HG02840 (cell line): Measurements from ENCODE around the gene KRT28.

Experiments used
- ATAC-seq: cut with Tn5 transposase; IDR thresholded peaks from one replicate; pipeline ENCODE4 v1.9.1; 2021; ENCODE audit warnings: mild to moderate bottlenecking, moderate library complexity, moderate number of reproducible peaks; ENCODE audit not compliant: unreplicated experiment, low FRiP score

KRT28 gene, protein sequence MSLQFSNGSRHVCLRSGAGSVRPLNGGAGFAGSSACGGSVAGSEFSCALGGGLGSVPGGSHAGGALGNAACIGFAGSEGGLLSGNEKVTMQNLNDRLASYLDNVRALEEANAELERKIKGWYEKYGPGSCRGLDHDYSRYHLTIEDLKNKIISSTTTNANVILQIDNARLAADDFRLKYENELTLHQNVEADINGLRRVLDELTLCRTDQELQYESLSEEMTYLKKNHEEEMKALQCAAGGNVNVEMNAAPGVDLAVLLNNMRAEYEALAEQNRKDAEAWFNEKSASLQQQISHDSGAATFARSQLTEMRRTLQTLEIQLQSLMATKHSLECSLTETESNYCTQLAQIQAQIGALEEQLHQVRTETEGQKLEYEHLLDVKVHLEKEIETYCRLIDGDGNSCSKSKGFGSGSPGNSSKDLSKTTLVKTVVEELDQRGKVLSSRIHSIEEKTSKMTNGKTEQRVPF

DNA sequence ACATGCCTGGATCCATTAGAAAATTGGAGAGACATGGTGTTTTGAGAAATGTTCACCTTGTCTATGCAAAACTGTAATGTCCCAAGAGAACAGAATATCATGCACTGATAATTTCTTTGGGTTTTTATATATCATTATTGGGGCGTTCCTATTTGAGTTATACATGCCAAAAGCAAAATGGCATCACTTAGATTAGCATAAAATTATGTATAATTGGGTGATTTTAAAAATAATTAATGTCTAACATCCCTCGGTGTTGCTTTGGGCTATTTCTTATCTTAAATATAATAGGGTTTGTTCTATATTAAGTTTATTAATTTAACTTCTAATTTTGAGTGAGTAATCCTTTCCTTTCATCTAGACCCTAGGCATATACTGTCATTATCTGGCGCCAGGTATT lies at the start of gene KRT28:
Gene KRT28 (minus strand): TSS at position 101 of the 400 bp plus-strand sequence. CDS start 66 bp downstream, at position 35.
- no peak for ATAC-seq

DNA sequence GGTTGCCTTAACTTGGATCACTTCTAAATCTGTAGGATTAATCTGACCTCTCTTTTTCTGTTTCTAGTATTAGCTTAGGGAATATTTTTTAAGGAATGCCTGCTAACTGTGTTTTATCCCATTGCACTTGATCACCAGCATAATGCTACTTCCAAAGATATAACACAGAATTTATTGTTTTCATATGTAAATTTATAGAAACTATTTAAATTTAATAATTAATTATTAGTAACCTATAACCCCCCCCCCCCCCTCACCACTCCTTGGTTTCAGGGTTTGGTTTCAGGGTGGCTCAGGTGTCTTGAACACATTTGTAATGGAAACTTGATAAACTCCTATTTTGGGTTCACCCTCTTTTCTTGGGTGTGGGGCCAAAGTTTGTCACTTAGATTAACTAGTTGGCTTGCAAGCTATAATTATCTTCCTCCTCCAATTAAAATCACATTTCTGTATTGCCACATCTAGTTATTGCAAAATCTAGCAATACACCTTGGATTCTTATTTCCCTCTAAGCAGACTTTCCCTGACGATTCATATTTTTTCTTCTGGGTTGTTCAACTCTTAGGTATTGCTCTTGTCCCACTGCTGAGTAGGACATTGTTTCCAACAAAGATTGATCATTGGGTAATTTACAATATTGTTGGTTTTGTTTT lies 49.0 kb upstream of the KRT28 start:
- no peak for ATAC-seq

DNA sequence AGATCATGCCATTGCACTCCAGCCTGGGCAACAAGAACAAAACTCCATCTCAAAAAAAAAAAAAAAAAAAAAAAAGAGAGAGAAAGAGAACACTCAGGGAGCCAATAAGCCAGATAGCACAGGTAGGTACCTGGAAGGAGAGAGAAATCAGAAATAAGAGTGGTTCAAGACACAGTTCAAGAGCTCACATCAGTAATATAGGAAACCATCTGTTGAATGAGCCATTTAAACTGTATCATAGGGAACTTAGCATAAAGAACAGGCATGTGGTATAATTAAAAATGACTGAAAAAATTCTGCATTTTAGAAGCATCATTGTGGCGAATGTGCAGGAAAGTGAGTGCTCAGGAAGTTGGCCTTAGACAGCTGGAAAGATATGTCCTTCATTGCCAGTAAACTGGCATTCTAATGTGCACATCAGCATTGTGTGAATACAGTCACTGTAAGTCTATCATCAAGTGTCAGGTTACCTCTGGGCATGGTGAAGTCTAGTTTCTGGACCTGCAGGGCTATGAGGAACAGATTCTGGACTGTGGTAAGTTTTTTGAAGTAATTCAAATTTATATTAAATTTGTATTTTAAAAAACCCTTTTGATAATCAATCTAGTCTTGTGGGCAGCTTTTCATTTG lies 46.9 kb upstream of the KRT28 start:
- no peak for ATAC-seq

DNA sequence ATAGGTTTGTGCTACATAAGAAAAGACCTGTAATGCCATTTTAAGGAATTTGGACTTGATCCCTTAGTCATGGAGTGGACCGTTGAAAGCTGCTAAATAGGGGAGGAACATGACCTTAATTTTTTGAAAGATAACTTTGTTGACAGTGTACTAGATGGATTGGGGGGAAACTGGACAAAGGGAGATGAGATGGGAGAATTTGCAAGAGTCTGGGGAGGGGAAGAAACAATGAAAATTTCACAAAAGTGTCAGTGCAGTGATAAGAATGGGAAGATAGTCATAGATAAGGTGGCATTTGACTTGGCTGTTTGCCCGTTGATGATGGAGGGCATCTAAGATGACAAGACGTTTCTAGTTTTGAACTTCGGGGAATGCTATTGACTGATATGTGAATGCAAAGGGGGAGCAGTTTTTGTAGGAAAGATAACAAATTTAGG lies 44.9 kb upstream of the KRT28 start:
- ATAC-seq = no peak

DNA sequence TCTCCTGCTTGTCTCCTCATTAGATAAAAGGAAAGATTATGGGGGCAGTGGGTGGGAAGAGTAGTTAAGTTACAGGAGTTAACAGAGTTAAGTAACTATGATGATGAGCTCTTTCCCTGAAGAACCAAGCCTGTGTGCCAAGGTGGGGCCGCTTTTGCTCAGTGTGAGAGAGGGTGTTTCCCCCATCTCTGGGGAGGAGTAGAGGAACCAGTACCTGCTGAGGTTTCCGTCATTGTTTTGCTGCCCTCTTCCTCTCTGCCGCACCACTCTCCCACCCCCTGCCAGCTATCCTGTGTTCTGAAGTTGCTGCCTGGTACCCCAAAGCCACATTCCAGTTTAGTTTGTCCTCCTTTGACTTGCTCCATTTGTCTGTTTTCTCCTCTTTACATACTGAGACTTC lies 43.5 kb upstream of the KRT28 start:
- ATAC-seq = no peak

DNA sequence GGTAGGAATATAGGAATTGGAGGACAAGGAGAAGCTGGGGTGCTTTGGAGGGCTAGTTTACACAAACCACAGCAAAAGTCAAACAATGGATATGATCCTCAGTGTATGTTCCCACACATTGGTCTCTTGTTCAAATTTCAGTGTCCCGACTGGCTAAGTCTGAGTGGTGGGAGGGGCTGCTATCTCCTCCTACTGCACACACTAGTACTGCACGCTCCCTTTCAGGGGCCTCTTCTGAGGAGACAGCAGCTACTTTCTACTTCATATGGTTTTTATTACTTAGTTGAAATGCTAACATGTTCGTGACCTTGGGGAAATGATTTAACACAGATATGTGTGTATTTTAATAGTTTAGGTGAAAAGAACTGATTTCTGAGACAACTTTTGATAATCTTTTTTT lies 41.5 kb upstream of the KRT28 start:
- ATAC-seq = no peak

DNA sequence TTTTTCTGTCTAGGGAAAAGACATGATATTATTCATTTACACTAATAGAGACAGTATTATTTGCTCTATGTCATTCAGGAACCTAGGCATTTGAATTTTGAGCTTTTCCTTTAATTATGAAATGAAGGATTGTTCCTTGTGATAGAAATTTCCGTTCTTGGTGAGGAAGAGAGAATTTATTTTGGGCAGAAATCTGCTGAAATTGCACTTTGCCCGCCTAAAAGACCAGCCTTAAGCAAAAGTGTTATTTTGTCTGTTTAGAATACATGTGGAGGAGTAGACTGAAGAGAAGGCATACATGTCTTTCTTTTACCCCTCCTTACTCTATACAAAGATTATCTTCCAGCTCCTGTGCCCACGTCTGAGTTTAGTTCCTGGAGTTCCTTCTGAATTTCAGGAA lies 39.4 kb upstream of the KRT28 start:
- no peak for ATAC-seq

DNA sequence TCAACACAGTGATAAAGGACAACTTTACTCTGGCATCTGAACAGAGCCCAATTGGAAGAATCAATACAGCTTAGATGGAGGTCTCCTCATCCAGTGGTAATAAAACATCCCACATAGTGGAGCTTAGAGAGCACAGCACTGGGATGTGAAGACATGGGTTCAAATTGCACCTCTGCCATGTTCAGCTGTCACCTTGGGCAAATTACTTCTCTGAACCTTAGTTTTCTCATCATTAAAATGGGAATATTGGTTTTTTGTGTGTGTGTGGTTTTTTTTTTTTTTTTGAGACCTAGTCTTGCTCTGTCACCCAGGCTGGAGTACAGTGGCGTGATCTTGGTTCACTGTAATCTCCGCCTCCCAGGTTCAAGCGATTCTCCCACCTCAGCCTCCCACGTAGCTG lies 36.3 kb upstream of the KRT28 start:
- ATAC-seq = no peak

DNA sequence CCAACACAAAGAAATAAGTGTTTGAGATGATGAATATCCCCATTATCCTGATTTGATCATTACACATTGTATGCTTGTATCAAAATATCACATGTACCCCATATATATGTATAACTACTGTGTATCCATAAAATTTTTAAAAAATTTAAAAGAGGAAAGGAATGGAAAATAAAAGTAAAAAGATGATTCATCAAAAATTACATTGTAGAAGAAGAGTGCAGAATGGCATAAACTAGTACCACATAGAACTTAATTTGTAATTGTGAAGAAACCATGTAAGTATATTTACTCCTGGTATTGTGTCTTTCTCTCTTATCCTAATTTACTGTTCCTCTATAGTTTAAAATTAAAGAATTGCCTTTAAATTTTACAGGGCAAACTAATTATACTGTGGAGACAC lies 34.1 kb upstream of the KRT28 start:
- ATAC-seq = no peak

DNA sequence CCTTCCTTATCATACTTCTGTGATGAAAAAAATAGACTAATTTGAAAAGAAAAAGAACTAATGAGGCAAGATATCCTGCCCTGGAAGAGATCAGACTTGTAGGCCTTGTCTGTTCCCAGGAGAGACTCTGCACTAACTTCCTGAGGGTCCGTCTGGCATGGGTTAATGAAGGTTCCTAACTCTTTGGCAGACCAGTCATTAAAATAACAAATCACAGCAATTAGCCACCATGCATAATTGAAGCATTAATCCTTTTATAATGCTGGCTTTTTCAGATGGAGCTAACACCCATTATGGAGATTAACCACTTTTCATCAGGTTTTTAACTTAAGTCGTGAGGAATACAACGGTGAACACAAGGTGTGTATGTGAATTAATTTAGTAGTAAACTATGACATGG lies 33.1 kb upstream of the KRT28 start:
- ATAC-seq = no peak

DNA sequence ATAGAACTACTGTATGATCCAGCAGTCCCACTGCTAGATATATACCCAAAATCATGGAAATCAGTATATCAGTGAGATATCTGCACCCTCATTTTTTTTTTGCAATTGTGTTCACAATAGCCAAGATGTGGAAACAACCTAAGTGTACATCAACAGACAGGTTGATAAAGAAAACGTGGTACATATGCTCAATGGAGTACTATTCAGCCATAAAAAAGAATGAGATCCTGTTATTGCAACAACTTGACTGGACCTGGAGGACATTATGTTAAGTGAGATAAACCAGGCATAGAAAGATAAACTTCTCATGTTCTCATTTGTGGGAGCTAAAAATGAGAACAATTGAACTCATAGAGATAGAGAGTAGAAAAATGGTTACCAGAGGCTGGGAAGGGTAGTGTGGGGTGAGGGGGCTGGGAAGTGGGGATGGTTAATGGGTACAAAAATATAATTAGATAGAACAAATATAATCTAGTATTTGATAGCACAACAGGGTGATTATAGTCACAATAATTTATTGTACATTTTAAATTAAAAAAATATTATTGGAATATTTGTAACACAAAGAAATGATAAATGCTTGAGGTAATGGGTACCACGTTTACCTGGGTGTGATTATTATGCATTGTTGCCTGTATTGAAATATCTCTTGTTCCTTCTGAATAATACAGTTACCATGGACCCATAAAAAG lies 30.5 kb upstream of the KRT28 start:
- no peak for ATAC-seq

DNA sequence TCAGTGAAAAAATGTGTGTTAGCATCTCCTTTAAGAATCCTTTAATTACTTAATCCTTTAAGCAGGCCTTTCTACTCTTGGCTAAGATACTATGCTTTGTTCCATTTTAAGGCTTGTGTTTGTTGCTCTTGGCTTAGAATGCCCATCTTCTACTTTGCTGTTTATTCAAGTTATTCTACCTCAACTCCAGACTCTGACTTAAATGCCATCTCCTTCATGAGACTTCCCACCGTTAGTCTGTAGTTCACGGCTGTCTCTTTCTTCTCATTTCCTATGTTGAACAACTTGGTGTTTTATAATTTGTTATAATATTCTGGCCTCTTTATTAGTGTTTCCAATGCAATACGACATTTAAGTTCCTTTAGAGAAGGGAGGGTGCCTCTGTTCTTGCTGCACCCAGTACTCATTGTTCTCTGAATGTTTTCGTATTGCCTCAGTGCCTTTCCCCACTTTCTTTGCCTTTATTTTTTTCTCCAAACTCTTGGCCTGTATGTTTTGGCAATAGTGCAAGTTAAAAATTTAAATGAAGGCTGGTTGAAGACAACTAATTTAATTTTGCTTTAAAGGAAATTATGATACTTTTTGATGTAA lies 28.8 kb upstream of the KRT28 start:
- ATAC-seq = no peak

DNA sequence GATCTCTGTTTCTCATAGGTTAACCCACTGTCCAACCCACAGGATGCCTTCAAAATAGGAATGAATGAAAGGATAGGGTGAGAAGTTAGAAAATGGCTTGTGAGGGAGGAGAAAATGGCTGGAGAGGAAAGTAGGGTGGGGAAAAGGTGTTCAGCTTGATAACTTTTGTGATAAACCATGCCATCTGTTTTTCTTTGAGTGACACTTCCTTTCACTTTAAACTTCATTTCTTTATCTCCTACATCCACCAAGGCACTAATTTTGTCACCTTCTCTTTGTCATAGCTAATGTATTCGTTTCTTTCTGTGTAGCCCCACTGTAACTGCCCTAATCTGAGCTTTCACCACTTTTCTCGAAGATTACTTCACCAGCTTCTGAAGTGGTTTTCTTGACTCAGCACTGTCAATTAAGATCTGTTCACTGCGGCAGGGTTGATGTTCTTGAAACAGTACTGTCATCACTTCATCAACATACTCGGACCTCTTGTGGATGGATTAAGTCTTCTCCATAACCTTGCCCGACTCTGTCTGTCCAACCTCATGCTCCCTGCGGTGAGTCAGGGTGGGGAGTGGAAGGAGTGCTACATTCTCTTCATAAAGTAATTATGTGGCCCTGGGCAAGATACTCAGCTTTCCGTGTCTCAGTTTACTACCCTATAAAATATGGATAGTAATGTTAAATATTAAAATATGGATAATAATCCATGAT lies 28.1 kb upstream of the KRT28 start:
- ATAC-seq = no peak

DNA sequence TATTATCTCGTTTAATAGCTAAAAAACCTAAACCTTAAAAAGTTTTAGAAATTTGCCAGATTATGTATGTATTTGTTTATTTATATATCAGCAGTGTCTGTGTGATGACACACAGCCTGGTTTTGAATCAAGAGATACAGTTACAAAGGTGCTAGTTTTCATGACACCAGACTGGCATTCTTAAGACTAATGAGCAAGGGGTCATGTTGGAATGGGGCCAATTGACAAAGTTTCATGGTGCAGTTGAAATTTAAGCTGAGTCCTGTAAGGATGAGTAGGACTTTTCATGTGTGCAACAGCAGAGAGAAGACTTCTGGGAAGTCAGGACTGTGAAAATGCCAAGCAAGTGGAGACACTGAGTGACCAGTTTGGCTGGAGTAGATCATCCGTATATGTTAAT lies 25.8 kb upstream of the KRT28 start:
- ATAC-seq = no peak

DNA sequence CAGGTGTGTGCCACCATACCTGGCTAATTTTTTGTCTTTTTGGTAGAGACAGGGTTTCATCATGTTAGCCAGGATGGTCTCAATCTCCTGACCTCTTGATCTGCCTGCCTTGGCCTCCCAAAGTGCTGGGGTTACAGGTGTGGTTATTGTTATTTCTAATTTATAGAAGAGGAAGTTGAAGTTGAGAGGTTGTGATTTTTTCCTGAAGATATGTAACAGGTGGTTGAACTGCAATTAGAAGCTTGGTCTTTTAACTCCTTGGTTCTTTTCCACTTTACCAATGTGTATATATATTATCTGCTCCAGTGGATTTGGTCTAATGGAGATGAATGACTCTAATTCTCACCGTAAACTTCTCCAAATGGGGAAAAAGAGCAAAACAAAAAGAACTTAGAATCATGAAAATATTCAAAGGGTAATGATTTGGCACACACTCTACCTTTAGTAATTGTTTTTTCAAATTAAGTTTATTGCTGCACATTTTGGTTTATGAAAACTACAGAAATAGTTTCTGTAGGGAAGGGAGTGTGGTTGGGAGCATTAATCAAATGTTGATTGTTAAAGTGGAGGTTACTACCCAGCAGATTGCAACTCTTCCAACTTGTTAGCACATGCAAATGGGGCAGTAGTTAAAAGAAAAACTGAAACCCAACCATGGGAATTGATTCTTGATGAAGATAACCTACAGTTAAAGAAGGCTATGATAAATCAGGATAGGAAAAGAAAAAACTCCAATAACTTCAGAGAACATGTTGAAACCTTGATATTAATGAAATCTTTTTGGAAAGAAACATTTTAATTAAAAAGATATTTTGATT lies 24.5 kb upstream of the KRT28 start:
- no peak for ATAC-seq

DNA sequence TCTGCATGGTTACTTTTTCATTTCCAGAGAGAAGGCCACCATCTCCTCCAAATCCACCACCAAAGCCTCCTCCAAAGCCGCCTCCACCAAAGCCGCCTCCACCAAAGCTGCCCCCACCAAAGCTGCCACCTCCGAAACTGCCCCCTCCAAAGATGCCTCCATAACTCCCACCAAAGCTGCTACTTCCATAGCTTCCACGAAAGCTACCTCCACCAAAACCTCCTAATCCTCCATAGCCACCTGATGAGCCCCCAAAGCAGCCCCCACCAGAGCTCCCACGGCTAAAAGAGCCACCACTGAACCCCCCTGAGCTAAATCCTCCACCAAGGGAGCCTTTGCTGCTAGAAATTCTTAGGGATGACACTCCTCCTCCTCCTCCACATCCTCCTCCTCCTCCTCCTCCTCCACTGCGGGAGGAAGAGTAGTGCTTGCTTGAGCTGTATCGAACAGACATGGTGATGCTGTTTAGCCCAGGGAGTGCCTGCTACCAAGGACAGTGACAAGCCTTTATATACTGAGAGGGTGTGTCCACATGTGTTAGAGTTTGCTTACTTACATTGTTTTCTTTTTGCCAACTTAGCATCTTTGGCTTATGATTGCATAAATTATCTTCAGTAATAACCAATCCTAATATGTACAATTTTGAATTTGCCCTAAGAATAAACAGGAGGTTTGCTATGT lies 22.5 kb upstream of the KRT28 start, which contains the start of gene KRT10:
Gene KRT10 (minus strand): TSS at position 483 of the 681 bp plus-strand sequence. CDS start 29 bp downstream, at position 454.
- ATAC-seq = no peak

DNA sequence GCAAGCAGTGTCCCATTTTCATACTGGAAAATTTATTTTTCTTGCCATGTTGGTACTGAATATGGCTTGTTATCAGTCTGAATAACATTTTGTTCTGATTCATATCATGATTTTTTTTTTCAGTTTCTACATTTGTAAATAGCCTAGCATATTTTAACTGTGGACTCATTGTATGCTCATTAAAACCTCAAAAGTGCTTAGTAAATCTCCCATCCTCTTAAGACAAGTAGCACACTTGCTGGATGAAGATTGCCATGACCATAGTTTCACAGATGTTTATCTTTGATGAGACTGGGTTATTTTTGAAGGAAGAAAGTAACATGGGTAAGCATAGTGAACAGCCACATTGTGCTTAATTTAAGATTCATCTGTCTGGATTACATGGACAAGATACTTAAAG lies 21.8 kb upstream of the KRT28 start:
- no peak for ATAC-seq

DNA sequence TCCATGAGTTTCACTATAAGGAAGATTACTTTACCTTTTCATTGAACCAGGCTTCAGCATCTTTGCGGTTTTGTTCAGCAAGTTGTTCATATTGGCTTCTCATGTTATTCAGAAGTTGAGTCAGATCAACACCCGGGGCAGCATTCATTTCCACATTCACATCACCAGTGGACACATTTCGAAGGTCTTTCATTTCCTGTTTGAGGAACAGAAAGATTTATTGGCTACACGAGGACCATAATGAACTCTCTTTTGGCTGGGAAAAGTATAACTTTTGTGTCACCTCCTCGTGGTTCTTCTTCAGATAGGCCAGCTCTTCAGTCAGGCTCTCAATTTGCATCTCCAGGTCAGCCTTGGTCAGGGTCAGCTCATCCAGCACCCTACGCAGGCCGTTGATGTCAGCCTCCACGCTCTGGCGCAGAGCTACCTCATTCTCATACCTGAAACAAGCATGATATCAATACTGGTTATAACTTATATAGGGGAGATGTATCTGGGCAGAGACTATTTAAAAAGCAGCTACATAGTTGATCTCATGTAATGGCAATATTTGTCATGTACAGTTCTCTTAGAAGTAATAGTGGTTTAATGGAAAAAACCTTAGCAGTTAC lies 20.6 kb upstream of the KRT28 start:
- no peak for ATAC-seq
